Ectodermal cell (in vitro differentiated cells): ENCODE measurements around the gene OCSTAMP.

ENCODE experiments used
- H3K27ac ChIP-seq: 2 replicates; pipeline ENCODE4 v1.7.0; 2013; ENCODE audit warnings: mild to moderate bottlenecking, low read depth, low read length; ENCODE audit not compliant: insufficient read depth, poor library complexity, severe bottlenecking
- H3K27me3 ChIP-seq: 2 replicates; pipeline ENCODE4 v1.7.0; 2013; ENCODE audit warnings: mild to moderate bottlenecking, low read length; ENCODE audit not compliant: insufficient read depth, control insufficient read depth, poor library complexity, severe bottlenecking
- H3K36me3 ChIP-seq: one replicate; pipeline ENCODE4 v1.7.0; 2013; ENCODE audit warnings: low read length; ENCODE audit not compliant: control insufficient read depth, insufficient read depth
- H3K4me1 ChIP-seq: one replicate; pipeline ENCODE4 v1.7.0; 2013; ENCODE audit warnings: low read length; ENCODE audit not compliant: control insufficient read depth, insufficient read depth
- H3K4me3 ChIP-seq: 2 replicates; pipeline ENCODE4 v1.7.0; 2013; ENCODE audit warnings: low read depth, low read length, control low read depth; ENCODE audit not compliant: insufficient read depth
- H3K9me3 ChIP-seq: 2 replicates; pipeline ENCODE4 v1.7.0; 2013; ENCODE audit warnings: mild to moderate bottlenecking, low read length, moderate library complexity; ENCODE audit not compliant: control insufficient read depth
- WGBS, 2 experiments: methylation state at CpG; one replicate each; pipeline ENCODE4 v1.1.7; 2013; ENCODE audit warnings: missing lambda C conversion rate in 2 of 2; 5-methylcytosine and 5-hydroxymethylcytosine counted together

OCSTAMP gene

DNA sequence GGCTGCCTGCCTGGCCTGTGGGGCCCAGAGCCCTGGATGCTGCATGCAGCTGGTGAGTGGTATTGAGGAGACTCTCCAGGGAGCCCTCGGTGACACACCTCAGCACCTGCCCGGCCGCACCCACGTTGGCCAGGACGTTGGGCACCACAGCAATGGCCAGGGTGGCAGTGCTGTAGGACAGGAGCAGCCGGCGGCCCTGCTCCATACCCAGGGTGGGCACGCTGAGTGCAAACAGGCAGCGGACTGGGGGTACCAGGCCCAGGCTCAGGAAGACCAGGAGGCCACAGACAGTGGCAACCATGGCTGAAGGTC, 4.7 kb downstream of the OCSTAMP start:
- Histone ChIP-seq H3K4me3 (no peak overlapping the region), H3K4me1 (no peaks in the 10 kb centered on the region), H3K36me3 (no peaks in the 10 kb centered on the region), H3K9me3 (no peaks in the 10 kb centered on the region), H3K27ac (no peak overlapping the region), H3K27me3 (no peaks in the 10 kb centered on the region)
- 95 to 96% methylated on average over 9 of the region's 9 CpGs for WGBS, 2 experiments

DNA sequence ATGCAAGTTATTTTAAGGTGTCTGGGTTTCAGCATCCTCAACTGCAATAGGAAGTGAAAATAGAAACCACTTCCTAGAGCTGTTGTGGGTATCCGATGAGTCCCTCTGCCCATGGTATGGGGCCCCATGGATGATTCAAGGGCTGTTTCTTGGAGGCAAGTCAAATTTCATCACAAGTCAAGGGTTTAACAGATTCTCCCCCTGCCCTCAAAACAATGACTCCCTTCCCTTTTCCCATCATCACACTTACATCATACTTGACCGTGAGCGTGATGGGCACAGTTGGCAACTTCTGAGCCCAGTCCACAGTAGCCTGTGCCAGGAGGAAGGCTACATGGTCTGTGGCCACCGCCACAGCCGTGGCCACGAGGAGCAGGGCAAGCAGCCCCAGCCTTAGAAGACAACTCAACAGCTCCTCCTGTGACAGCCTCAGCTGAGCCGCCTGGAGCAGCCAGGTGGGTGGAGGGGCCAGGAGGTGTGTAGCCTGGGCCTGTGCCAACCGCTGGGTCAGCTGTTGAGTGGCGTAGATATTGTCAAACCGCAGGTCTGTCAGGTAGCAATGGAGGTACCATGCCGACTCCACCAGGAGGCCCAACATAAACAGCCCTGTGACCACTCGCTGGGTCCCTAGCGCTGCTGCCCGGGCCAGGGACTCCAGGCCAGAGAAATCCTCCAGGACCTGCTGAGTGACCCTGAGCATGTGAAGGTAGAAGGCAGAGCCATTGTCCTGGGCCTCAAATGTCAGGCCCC, 5.2 kb downstream of the OCSTAMP start:
- H3K27ac ChIP-seq, result no peak overlapping the region
- WGBS, 2 experiments, result 94 to 95% methylated on average over 14 of the region's 14 CpGs
- no peaks in the 10 kb centered on the region for H3K4me1 ChIP-seq
- no peak overlapping the region for H3K4me3 ChIP-seq
- no peaks in the 10 kb centered on the region for H3K27me3 ChIP-seq
- no peaks in the 10 kb centered on the region for H3K36me3 ChIP-seq
- H3K9me3 ChIP-seq, result no peaks in the 10 kb centered on the region

DNA sequence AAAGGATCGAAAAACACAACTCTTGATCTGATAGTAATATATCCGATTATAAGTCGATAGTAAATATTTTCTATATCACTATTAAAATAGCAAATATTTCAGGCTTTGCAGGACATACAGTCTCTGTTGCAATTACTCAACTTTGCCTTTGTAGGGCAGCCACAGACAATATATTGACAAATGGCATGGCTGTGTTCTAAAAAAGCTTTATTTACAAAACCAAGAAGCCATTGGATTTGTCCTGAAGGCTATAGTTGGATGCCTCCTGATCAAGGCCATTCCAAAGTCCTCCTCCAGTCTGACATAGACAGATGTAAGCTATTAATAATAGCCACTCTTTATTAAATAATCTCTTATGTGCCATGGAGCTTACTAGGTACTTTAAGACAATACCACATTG, 5.9 kb downstream of the OCSTAMP start:
- H3K4me3 ChIP-seq, result no peak overlapping the region
- no peaks in the 10 kb centered on the region for H3K36me3 ChIP-seq
- H3K27me3 ChIP-seq, result no peaks in the 10 kb centered on the region
- WGBS, 2 experiments, result 100% methylated on average over 3 of the region's 3 CpGs; no CpG with 5 or more reads in 1 of the 2 experiments
- H3K27ac ChIP-seq, result no peak overlapping the region
- no peaks in the 10 kb centered on the region for H3K4me1 ChIP-seq
- no peaks in the 10 kb centered on the region for H3K9me3 ChIP-seq

DNA sequence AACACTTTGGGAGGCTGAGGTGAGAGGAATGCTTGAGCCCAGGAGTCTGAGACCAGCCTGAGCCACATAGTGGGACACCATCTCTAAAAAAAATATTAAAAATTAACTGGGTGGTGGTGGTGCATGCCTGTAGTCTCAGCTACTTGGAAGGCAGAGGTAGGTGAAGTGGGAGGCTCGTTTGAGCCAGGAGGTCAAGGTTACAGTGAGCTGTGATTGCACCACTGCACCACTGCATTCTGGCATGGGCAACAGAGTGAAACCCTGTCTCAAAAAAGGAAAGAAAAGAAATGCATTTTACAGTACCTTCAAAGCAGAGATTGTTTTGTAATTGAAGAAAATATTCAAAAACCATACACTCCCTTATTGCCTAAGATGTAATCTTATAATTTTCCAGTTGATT, 6.5 kb downstream of the OCSTAMP start:
- Histone ChIP-seq H3K4me1 (no peaks in the 10 kb centered on the region), H3K27ac (no peak overlapping the region), H3K36me3 (no peaks in the 10 kb centered on the region), H3K4me3 (no peak overlapping the region), H3K27me3 (no peaks in the 10 kb centered on the region), H3K9me3 (no peaks in the 10 kb centered on the region)
- WGBS, 2 experiments, result 79% methylated on average over 1 of the region's 1 CpG

DNA sequence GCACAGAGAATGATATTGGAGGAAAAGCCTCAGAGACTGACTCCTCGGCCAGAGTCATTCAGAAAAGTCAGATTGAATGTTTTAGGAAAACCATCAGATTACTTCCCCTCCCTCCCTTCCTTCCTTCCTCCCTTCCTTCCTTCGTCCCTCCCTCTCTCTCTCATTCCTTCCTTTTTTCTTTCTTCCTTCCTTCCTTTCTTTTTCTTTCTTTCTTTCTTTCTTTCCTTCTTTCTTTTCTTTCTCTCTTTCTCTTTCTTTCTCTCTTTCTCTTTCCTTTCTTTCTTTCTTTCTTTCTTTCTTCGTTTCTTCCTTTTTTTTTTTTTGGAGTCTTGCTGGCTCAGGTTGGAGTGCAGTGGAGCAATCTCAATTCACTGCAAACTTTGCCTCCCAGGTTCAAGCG, 7.4 kb downstream of the OCSTAMP start:
- no peak overlapping the region for H3K27ac ChIP-seq
- no peaks in the 10 kb centered on the region for H3K27me3 ChIP-seq
- no peaks in the 10 kb centered on the region for H3K4me1 ChIP-seq
- no peaks in the 10 kb centered on the region for H3K9me3 ChIP-seq
- 89% methylated on average over 3 to 4 of the region's 4 CpGs for WGBS, 2 experiments
- H3K4me3 ChIP-seq, result no peak overlapping the region
- no peaks in the 10 kb centered on the region for H3K36me3 ChIP-seq

DNA sequence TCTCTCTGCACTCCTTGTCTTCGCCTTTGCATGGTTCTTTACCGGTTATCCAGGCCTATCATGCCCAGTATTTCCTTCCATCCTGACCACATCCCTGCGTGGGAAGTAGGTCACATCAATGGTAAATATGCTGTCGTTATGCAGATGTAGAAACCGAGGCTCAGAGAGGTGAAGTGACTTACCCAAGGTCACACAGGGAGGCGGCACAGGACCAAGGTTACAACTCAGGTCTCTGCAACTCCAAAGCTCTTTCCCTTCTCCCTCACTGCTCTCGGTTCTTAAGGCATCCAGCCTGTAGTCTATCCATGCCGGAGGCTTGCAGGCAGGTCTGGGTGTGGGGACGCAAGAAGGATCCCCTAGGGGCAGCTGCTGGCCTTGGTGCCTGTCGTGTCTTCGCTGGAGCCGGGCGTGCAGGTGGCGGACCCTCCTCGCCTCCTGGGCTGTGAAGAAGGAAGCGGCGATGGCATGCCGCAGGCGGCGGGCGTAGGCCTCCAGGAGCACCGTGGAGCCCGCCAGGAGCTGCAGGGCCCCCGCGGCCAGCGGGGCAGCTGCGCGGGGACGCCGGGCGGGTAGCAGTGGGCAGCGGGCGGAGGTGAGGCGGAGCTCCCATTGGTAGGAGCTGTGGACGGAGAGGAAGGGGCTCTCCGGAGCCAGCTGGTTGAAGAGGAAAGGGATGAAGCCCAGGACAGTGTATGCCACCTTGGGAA, 9.1 kb downstream of the OCSTAMP start:
- H3K36me3 ChIP-seq, result no peaks in the 10 kb centered on the region
- H3K9me3 ChIP-seq, result no peaks in the 10 kb centered on the region
- H3K27me3 ChIP-seq, result no peaks in the 10 kb centered on the region
- 93% methylated on average over 36 of the region's 36 CpGs for WGBS, 2 experiments
- H3K4me1 ChIP-seq, result no peaks in the 10 kb centered on the region
- H3K27ac ChIP-seq, result no peak overlapping the region
- H3K4me3 ChIP-seq, result no peak overlapping the region

DNA sequence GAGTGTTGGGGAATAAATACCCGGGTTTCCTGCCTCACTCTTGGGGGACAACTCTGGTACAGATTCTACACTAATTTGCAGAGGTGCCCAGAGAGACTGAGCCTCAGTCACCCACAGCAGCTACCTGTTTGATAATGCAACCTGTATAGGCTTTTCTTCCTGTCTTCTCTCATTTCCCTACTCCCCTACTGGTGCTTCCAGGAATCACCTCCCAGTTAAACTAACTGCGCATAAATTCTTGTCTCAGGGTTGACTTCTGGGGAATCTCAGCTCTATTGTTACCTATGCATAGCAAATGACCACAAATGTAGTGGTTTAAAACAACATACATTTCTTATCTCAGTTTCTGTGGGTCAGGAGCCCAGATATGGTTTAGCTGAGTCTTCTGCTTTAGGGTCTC, 11.3 kb downstream of the OCSTAMP start:
- no peak overlapping the region for H3K4me3 ChIP-seq
- WGBS, 2 experiments, result 87 to 92% methylated on average over 2 of the region's 2 CpGs
- no peaks in the 10 kb centered on the region for H3K4me1 ChIP-seq
- H3K27ac ChIP-seq, result no peak overlapping the region
- no peaks in the 10 kb centered on the region for H3K27me3 ChIP-seq
- no peaks in the 10 kb centered on the region for H3K9me3 ChIP-seq
- H3K36me3 ChIP-seq, result no peaks in the 10 kb centered on the region

DNA sequence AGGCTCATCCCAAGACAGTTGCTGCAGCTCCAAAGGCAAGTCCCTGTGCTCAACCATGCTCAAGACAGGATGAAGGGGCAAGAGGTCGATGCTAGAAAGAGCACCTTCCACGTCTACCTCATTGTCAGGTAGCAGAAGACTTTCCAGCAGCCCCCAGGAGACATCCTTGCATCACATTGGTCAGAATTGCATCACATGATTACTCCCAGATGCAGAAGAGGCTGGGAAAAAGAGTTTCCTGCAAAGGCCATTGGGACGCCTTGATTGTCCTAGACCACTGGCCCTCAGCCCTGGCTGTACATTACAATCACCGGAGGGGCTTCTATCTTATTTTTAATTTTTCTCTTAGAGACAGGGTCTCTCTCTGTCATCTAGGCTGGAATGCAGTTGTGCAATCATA, 19.8 kb downstream of the OCSTAMP start:
- Histone ChIP-seq H3K9me3 (no peaks in the 10 kb centered on the region), H3K36me3 (no peaks in the 10 kb centered on the region), H3K4me1 (no peaks in the 10 kb centered on the region), H3K4me3 (no peak overlapping the region), H3K27ac (no peak overlapping the region), H3K27me3 (no peaks in the 10 kb centered on the region)
- WGBS, 2 experiments, result 91% methylated on average over 4 of the region's 4 CpGs

DNA sequence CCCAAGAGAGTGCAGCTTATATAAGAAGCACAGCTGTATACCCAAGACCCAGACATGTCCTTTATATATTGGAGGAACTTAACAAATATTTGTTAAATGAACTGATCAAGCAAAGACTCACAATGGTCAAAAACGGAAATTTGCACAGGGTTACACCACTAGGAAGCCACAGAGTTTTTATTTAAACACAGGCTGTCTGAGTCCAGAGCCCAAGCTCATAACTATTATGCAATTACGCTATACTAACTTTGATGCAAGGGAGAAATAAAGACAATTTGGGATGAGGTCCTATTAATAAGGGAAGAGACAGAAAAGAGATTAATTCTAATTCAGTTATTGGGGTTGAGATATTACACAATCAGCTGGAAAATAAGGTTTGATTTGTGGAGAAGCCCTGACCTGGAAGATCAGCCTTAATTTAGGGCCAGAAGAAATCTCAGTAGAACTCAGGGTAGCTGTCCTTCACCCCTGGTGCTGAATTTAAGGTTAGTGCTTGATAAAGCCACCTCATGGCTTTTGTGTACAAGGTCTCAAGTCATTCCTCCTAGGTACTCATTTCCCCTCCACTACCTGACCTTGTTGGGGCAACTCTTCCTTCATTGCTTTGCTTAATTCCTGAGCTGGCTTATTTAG, 26.6 kb downstream of the OCSTAMP start:
- no peaks in the 10 kb centered on the region for H3K4me1 ChIP-seq
- H3K4me3 ChIP-seq, result no peak overlapping the region
- no peaks in the 10 kb centered on the region for H3K36me3 ChIP-seq
- WGBS, 2 experiments, result 56 to 57% methylated on average over 2 of the region's 2 CpGs
- no peaks in the 10 kb centered on the region for H3K9me3 ChIP-seq
- no peaks in the 10 kb centered on the region for H3K27me3 ChIP-seq
- H3K27ac ChIP-seq, result no peak overlapping the region

DNA sequence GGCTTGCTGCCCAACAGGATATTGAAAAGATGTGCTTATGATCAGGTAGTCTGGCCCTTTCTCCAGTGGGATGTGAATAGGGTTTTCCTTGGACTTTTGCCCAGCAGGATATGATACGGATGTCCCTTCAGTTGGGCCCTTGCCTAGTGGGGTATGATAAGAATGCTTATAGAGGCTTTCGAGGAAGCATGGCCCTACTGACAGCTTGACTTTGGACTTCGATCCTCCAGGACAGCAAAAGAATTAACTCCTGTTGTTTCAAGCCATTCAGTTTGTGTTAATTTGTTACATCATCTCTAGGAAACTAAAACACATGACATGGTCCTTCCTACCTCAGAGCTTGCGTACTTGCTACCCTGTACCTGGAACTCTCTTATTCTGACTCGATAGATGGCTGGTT, 27.3 kb downstream of the OCSTAMP start:
- H3K9me3 ChIP-seq, result no peaks in the 10 kb centered on the region
- no peaks in the 10 kb centered on the region for H3K27me3 ChIP-seq
- no peaks in the 10 kb centered on the region for H3K36me3 ChIP-seq
- no peak overlapping the region for H3K4me3 ChIP-seq
- WGBS, 2 experiments, result 90 to 93% methylated on average over 5 of the region's 5 CpGs
- H3K4me1 ChIP-seq, result no peaks in the 10 kb centered on the region
- H3K27ac ChIP-seq, result no peak overlapping the region
